ENCODE measurements around the gene BTBD19.
A peak's percentile ranks its signal among the peaks of the same experiment; 100 is the strongest.
"Not testable (repeated sequence)": the region's sequence is repeated elsewhere in the genome, so short reads cannot be mapped to it uniquely, and the experiment has no call there.

The BTBD19 gene

DNA sequence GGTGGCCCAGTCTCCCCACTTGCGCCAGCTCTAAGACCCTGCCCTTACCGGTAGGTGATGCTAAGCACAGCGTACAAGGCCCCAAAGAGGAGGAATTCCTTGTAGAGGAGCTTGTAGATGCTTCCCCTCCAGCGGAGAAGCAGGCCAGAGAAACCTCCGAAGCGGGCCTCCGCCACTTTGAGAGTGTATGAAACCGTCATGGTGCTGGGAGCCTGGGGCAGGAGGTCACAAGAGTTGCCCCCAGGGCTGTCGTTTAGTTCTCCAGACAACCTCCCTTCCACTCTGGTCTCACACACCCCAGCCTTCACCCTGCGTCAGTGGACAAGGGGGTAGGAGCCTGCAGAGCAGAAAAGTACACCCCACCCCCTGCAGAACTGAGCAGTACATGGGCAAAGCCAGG is 20.8 kb upstream of the BTBD19 start:
- no peak for DNase-seq (ENCODE audit: low read depth in 2 of 2)

DNA sequence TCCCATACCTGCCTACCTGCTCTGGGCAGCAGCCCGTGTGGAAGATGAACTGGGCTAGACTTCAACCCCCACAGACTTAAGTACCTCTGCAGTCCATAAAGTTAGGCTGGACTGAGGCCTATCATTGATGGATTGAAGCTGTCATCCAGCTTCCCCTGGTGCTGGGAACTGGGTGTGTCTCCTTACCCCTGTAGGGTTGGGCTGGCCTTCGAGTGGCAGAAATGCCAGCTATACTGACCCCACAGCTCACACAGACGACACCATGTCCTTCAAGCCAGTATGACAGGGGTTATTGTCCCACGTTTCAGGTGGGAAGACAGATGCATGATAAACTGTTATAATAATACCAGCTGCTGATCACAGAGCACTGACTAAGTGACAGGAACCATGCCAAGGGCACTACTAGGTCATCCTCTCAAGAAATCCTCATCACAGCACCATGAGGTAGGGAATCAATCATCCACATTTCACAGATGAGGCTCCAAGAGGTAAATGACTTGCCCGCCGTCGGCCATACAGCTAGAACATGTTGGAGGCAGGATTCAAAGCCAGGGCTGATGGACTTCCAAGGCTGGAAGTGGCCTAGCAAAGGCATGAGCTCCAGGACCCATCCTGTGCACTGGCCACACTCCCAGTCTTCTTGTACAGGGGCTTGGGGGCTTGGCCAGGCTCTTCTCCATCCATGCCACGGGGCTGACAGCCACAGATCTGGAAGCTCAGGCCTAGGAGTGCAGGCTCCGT is 20.0 kb upstream of the BTBD19 start, which contains the start of gene BEST4:
Gene BEST4 (minus strand): TSS at position 51 of the 741 bp plus-strand sequence. CDS start 465 bp downstream, outside the sequence.
- DNase-seq (ENCODE audit: low read depth in 2 of 2), result no peak

DNA sequence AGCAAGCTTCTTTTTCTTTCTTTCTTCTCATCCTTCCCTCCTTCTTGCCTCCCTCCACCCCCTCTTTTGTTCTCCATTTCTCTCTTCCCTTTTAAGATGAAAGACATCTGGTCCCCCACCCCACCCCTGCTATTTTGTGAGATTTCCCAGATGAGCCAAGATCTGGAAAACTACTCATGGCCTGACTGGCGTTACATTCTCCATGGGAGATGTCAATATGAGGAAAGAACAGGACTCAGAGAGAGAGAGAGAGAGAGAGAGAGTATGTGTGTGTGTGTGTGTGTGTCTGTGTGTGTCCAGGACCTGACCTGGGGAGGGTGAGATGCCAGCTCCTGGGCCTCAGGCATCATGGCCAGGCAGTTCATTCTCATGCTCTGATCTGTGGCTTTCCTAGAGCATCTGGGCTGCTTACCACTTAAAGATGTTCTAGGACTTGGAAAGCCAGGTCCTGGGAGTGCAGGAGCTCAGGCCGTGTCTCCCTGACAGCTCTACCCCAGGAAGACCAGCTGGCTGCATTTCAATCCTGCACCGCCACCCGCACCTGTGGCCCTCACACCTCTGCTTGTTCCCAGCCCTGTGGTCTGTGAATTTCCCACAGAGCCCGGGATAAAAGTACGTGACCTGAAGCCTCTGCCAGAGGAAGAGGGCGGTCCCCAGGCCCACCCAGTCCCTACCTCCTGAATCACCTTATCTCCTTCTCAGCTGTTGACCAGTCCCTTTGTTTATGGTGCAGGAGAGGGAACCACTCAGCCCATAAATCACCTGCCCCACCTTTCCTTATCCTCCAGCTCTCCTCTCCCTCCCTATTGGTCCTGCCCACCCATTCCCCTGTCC is 17.1 kb upstream of the BTBD19 start:
- DNase-seq (ENCODE audit: low read depth in 2 of 2), result no peak

DNA sequence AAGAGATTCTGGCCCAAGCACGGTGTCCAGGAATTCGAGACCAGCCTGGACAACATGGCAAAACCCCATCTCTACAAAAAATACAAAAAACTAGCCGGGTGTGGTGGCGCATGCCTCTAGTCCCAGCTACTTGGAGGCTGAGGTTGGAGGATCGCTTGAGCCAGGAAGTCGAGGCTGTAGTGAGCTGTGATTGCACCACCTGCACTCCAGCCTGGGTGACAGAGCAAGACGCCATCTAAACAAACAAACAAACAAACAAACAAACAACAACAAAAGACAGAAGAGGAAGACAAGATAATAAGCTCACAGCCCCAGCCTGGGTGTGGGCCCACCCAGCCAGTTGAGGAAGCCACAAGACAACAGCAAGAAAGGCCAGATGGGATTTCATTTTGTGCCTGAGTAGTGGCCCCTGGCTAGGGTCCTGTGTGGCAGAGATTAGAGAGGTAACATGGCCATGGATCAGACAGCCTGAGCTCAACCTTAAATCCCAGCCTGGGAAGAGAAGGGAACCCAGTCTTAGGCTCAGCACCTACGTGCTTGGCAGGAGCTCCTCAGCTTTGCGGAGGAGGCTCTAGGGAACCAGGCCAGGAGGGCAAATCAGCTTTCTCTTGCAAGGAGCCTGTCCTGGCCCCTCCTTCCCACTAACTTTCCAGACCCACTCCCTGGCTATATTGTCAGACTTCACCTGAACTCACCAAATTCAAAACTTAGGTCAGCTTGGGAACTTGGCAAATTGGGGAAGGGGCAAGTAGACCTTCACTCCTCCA is 15.4 kb upstream of the BTBD19 start:
- DNase-seq (ENCODE audit: low read depth in 2 of 2), result no peak

DNA sequence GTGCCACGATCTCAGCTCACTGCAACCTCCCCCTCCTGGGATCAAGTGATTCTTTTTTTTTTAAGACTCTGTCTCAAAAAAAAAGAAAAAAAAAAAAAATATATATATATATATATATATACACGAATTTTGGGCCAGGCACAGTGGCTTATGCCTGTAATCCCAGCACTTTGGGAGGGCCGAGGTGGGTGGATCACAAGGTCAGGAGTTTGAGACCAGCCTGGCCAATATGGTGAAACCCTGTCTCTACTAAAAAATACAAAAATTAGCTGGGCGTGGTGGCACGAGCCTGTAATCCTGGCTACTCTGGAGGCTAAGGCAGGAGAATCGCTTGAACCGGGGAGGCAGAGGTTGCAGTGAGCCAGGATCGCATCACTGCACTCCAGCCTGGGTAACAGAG is 10.4 kb upstream of the BTBD19 start:
- not testable (repeated sequence) for DNase-seq (ENCODE audit: low read depth in 2 of 2)

DNA sequence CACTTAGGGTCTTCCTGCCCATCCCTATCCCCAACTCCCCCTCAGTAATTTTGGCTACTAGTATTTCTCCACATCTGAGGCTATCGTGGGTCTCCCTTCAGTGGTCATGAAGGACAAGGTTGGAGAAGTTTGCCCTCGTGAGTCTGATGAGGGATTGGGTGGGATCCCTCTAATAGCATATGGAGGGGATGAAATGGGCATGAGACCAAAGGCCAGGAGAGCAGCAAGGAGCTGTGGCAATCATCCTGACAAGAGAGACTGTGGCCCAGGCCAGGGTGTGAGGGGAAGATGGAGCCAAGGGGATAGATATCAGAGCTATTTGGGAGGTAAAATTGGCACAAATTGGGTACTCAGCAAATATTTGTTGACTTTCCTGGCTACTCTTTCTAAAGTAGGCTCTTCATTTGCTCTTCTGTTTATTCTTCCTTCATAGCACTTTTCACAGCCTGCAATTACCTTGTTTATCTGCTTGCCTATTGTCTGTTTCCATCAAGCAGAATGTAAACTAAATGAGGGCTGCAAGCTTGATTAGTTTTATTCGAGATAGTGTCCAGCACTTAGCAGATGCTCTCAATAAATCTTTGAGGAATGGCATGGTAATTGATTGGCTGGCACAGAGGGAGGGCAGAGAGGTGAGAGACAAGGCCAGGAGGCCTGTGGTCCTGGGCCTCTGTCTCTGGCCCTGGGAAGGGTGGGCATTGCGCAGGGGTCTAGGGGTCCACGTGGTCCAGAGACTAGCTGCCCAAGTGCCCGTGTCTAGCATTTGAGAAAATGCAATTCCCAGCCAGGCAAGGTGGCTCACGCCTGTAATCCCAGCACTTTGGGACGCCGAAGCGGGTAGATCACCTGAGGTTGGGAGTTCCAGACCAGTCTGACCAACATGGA is 9.6 kb upstream of the BTBD19 start:
- DNase-seq (ENCODE audit: low read depth in 2 of 2), result no peak

DNA sequence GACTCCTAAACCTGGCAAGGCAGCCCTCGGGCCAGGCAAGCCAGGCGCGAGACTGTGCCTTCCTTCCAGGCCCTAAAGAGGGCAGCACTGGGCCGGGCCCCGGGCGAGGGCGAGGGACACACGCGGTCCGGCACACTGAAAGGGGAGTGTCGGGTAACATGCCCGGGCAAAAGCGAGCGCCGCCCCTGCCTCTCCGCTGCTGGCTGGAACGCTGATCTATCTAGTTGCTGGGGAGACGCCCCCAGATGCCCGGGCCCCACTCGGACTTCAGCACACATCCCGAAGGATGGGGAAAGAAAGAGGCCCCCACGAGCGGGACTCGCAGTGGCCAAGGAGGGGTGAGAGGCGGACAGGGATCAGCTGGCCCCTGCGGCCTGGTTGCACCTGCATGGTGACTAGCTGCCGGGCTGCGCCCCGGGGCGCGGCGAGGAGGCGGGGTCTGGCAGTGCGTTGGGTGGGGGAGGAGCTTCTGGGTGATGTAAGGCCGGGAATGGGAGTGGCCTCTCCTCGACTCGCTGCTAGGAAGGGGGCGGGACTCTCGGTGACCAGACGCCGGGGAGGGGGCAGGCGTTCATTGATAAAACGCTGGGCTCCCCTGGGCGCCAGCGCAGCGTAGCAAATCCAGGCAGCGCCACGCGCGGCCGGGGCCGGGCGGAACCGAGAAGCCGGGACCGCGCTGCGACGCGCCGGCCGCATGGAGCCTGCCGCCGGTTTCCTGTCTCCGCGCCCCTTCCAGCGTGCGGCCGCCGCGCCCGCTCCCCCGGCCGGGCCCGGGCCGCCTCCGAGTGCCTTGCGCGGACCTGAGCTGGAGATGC is 8.3 kb upstream of the BTBD19 start, which contains the start of gene PLK3:
Gene PLK3 (plus strand): TSS at position 608 of the 815 bp plus-strand sequence. CDS start 87 bp downstream, at position 695.
- DNase-seq (ENCODE audit: low read depth in 2 of 2), result peak; percentile 95

DNA sequence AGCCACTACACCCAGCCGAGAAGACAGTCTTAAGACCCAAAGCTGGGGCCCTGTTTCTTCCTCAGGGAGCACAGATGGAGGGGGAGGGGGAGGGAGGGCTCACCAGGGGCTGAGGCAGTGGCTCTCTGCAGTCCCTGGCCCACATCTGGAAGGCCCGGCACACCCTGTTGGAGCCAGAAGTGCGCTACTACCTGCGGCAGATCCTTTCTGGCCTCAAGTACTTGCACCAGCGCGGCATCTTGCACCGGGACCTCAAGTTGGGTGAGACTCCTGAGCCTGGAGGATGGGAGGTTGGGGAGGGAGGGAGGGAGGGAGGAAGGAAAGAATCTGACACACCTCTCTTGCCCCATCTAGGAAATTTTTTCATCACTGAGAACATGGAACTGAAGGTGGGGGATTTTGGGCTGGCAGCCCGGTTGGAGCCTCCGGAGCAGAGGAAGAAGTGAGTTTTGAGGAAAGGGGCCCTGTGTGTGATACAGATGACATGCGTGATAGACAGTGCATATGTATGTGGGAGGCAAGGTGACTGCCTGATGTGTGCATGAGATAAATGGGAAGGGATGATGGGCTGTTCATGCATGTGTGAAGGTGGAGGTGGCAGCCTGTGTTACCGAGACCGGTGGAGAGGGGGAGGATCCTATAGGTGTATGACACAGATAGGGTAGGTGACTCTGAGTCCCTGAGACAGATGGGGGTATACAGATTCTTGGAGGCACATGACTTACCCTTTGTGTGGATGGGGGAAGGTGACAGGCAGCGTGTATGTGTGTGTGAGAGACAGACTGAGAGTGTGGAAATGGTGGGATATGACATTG is 6.6 kb upstream of the BTBD19 start:
- no peak for DNase-seq (ENCODE audit: low read depth in 2 of 2)

DNA sequence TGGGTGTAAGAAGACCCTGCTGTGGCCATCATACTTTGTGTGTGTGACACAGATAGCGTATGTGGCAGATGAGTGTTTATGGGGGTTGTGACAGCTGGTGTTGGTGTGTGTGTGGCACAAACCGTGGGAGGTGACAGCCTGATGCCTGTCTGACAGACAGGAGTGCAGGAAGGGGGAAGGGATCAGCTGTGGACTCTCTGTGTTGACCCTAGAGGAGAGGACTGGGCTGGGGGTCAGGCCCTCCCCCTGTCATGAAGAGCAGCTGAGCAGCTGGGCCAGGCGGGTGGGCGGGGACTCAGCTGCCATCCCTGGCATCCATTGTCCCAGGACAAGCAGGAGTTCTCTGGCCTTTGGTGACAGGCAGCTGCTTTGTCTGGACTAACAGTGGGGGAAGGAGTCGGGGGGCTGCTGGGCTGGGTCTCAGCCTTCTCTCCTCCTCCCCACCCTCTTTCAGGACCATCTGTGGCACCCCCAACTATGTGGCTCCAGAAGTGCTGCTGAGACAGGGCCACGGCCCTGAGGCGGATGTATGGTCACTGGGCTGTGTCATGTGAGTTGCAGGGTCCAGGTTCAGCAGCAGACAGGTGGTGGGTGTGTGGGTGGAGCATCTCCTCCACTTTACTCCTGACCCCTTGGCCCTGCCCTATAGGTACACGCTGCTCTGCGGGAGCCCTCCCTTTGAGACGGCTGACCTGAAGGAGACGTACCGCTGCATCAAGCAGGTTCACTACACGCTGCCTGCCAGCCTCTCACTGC is 5.8 kb upstream of the BTBD19 start:
- DNase-seq (ENCODE audit: low read depth in 2 of 2), result no peak

DNA sequence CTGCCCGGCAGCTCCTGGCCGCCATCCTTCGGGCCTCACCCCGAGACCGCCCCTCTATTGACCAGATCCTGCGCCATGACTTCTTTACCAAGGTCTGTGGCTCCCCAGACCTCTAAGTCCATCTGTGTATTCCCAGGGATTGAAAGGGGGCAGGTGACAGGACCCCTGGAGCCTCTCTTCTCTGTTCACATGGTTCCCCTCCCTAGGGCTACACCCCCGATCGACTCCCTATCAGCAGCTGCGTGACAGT is 5.3 kb upstream of the BTBD19 start:
- DNase-seq (ENCODE audit: low read depth in 2 of 2), result no peak

DNA sequence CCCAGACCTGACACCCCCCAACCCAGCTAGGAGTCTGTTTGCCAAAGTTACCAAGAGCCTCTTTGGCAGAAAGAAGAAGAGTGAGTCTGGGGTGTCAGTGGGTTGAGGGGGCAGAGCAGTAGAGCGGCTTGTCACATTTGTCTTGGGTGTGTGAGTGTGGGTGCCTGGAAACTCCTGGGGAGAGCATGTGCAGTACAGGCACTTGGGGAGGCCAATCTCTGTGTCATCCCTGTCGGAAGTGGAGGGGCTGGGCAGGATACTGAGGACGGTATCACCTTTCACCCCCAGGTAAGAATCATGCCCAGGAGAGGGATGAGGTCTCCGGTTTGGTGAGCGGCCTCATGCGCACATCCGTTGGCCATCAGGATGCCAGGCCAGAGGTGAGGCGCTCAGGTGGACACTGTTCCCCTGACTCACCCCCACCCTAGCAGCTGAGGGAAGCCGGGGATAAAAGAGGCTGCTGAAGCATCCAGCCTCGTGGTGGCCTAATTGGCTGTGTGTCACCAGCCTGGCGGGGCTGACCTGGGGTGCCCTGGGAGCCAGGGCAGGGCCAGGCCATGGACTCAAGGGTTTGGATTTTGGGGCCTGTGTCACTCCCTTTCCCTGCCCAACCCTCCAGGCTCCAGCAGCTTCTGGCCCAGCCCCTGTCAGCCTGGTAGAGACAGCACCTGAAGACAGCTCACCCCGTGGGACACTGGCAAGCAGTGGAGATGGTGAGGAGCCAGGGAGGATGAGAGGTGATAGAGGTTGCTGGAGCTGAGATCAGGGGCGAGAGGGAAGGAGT is 4.8 kb upstream of the BTBD19 start:
- no peak for DNase-seq (ENCODE audit: low read depth in 2 of 2)

DNA sequence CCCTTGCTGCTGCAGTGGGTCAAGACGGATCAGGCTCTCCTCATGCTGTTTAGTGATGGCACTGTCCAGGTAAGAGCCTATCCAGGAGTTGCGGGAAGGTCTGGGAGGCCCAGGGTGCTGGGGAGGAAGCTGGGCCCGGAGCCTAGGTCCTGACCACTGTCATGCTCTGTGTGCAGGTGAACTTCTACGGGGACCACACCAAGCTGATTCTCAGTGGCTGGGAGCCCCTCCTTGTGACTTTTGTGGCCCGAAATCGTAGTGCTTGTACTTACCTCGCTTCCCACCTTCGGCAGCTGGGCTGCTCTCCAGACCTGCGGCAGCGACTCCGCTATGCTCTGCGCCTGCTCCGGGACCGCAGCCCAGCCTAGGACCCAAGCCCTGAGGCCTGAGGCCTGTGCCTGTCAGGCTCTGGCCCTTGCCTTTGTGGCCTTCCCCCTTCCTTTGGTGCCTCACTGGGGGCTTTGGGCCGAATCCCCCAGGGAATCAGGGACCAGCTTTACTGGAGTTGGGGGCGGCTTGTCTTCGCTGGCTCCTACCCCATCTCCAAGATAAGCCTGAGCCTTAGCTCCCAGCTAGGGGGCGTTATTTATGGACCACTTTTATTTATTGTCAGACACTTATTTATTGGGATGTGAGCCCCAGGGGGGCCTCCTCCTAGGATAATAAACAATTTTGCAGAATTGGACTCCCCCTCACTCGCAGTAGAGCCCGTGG is 2.9 kb upstream of the BTBD19 start:
- no peak for DNase-seq (ENCODE audit: low read depth in 2 of 2)

DNA sequence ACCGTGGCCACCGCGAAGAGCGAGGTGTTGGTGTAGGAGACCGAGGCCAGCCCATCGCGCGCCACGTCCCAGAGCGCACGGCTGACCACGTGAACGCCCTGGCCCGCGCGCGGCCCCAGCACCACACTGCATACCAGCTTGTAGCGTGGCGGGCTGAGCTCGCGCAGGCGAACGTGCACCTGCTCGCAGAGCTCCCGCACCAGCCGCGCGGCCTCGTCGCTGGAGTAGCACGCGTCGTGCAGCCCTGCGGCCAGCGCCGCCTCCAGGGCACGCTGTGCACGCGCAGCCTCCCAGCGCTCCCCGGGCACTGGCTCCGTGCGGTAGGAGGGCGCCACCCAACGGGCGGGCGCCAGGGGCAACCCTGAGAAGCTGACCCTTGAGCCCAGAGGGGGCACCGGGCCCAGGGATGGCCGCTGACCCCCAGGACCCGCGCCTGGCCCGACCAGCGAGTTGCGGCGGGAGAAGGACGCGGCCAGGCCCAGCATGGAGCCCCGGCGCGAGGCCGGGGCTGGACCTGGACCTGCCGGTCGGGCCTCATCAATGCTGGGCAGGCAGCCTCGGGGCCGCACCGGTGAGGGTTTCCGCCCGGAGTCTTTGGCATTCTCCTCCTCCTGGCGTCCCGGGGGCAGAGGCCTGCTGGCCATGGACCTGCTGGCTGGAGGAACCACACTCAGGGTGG is 2.2 kb upstream of the BTBD19 start:
- no peak for DNase-seq (ENCODE audit: low read depth in 2 of 2)

DNA sequence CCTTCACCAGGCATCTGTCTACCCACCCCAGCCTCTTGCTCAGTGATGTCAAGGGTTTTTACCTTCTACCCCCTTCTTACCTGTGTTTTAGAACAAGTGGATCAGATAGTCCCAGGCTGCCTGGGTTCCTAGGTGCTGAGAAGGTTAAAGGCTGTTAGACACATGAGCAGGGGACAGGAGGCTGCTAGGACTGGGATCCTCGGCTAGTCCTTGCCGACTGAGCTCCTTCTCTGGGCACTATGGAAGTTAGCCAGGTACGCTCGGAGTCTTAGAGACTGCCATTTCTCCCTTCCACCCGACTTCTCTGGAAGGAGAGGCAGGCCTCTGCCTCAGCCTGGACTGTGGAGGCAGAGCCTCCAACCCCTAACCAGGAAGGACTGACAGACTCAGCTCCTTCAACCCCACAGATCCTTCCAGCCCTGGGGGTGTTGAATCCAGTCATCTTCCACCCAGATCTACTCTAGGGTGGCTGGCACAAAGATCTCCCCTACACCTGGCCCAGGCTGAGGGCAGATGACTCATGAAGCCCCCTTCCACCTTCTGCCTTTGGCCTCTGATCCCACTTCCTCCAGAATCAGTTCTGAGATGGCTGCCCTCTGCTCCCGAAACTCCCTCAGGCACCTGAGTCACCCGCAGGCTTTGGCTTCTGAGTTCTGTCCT is 1.5 kb upstream of the BTBD19 start, which contains the start of gene DYNLT4:
Gene DYNLT4 (minus strand): TSS at position 648 of the 660 bp plus-strand sequence. CDS start 683 bp downstream, outside the sequence.
- no peak for DNase-seq (ENCODE audit: low read depth in 2 of 2)

DNA sequence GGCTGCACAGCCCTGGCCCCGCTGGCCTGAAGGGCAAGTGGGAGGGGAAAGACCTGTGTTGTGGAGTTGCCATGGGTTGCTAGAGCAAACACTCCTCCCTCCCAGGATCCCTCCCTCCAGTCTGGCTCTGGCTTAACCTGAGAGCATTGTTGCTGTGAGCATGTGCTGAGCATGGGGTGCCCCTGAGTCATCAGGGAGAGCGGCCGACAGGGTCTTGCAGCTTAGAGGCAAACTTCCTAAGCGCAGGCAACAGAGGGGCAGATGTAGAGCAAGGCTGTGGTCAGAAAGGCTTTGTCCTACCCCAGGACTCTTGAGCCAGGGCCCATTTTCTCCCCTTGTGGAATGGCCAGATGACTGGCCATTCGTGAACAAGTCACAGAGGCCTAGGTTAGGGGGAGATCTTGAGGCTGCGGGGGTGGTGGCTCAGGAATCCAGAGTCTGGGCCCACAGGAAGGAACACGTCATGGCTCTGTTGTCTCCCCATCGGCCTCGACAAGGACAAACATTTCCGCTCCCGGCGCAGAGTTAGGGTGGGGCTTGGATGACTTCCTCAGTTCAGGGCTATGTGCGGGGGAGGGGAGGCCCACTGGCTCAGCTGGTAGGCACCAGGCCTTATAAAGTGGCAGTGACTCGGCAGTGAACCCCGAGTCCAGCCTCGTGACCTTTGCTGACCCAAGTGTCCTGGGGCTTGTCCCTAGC is 810 bp upstream of the BTBD19 start:
- DNase-seq (ENCODE audit: low read depth in 2 of 2), result peak; percentile 73 to 76
